ENCODE results near the gene ZNF516.
A peak's percentile ranks its signal among the peaks of the same experiment; 100 is the strongest.

ZNF516 gene

DNA sequence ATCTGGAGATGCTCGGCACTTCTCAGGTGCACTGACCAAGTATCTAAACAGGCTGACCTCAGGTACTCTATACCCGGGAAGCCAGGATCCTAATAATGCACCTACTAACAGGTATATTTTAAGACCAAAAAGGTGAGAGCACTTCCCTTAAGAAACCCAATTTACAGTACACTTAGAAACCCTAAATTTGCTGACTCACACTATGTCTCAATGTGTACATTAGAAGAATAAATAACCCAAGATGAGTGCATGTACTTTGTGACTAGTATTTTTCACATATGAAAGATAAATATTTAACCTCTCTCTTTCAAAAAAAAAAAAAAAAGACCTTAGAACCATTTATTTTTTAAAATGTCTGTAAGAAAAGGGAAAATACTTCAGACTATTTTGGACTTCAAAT lies 118.8 kb downstream of the ZNF516 start:
- DNase-seq, result no peak

DNA sequence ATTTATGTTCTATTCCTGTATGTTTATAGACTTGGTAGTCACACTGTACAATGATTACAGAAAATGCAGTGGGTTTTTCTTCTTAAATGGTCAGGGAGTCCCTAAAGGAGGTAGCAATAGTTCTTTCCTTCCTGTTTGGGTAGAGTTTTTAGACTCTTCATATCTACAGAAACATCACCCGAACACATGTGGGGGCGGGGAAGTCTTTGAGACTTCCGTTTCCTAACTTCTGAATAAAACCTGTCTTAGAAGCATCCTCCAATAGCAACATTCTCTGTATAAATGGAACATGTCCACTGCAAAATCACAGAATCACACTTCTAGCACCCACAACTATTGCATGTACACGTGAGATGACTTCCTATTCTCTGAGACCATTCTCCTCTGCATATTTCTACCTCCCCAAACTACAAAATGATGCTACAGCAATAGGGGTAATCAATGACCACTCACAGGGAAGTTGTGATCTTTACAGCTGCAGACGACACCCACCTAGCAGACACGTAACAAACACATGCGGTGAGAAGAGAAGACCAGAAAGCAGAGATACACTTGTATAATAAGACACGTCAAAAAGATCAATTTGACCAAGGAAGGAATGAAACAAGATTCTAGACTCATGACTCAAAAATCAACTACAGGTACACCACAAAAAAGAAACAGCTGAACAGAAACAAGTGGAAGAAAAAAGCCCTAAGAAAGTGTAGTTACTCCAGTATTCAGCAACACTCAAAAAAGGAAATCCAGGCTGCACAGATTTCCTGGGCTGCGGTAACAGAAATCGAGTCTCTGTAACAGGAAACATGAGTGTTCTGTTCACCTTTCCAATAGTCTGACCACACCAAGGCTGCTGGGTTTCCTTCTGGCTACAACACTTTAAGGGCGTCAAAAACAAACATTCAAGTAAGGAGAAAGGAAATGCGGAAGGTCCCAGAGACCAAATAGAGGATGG lies 120.4 kb downstream of the ZNF516 start:
- DNase-seq, result peak; percentile 15

DNA sequence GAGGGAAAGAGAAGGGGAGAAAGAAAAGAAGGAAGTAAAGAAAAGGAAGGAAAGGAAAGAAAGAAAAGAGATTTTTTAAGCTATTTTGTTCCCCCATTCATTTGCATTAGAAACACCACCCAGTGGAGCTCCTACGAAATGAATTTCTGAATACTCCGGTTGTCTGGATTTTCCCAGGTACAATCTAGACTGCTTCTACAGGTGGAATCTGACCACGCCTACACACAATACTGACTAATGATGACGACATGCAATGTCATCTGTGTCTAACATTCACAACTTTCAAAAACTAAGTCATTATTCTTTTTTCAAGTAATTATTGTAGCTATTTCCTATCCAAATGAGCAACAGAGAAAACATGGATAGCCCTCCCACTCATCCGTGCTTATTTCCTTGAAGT lies 121.7 kb downstream of the ZNF516 start:
- DNase-seq, result no peak

DNA sequence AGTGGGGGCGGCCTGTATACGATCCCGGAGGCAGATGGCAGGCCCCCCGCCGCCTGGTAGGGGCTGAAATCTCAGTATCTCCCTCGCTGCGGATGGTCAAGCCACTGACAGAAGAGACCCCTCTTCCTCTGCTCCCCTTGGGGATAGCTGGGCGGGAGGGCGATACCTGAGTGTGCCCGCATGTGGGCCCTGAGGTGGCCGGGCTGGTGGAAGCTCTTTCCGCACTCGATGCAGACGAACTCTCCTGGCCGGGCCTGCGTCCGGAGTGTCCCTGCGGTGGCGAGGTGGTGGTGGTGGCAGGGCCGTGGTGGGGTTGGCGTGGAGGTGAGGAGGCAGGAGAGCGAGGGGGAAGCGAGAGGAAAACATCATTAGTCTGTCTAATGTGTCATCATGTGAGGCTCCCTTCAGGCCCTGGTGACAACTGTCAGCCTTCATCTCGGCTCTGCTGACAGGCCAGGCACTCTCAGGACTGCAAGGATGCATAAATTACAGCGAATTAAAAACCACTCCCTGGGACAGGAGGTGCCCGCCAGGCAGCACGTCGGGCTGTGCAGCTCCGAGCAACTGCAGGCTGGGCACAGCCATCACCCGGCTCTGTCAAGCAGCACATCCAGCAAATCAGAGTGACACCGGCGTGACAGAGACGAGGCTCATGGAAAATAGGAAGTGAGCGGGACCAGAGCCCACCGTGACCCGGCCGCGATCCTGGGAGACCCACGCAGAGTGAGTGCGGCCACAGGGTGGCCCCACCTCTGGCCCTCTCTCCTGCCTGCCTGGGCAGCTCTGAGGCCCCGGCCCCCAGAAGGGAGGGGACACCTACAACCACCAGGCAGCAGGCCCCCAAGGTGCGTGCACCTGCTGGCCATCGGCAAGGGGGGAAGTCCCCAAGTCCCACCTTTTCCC lies 123.5 kb downstream of the ZNF516 start:
- DNase-seq, result peak; percentile 17

DNA sequence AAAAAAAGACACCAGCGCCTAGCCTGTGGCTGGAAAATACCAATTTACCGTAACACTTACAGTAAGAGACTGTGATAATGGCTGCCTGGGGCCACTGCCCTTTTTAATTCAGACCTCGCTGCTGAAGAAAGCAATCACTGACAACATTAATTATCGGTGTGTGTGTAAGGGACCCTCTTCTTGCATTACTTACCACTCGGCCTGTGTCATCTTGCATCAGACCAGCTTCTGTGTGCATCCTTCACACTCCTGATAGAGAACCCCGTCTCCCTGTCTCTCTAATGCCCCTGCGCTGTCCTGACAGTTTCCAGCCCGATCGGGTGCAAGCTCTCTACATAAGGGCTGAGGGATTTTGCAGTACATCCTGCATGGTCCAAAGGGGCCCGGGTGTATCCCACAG lies 124.4 kb downstream of the ZNF516 start:
- peak; percentile 1 for DNase-seq

DNA sequence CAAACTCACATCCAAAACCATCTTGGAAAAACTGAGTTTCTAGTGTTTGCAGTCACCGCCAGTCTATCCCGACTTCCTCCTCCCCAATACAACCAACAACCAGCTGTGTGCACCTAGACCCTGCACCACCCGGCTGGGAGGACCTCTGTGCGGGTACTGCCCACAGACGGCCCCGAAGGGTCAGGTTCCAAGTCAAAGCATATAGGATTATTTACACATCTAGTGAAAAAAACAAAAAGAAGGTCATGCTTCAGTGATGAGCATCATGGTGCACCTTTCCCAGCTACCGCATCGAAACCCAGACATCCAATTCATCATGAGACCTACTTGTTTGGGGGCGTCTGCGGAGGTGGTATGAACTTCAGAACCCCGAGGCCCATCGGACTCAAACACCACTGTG lies 124.8 kb downstream of the ZNF516 start:
- peak; percentile 1 for DNase-seq

DNA sequence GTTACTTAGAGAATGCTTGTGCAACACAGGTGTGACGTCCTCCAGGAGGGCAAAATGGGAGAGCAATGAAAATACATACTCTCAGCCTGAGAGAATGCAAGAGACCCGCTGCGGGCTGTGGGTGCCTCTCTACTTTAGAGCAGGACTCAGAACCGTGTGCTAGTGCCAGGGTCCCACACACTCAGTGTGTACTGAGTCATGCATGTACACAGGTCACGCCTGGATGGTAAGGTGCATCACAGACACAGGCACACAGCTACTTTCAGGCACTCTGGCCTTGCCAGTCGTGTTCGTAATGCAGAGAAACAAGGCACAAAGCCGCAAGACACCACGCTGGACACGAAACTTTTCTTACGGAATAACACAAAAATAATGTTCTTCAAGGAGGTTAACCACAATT lies 125.3 kb downstream of the ZNF516 start:
- DNase-seq, result peak; percentile 0

DNA sequence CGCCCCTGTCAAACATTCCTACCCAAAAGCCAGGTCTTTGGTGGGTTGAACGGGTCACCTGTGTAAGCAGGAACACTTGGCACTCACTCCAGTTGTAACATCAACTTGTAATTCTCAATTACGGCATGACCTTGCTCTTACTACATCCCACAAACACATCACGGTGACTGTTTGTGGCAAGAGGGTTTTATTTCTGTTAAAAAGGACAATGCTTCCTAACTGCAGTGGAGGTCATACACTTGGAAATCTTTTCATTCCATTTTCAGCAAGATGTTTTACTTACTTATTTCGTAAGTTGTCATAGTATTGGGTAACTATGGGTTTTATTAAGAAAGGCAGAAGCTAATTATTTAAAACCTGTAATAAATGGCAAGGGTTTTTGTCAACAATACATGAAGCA lies 126.1 kb downstream of the ZNF516 start:
- DNase-seq, result no peak

DNA sequence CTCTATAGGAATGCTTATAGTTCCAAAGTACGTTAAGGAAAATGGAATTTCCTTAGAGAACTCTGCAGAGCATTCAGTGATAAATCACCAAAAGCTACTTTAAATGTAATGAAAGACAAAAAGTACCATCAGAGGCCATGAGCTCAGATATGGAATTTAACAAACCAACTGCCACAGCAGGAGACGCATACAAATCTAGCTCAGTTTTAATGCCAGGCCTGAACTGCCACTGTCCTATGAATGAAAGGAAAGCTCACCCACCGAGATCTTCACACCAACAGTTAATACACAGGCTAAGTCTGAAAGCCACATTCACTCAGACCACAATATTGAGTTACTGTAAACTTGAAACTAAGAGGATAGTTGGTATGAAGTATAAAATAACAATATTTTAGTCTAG lies 126.8 kb downstream of the ZNF516 start:
- no peak for DNase-seq

DNA sequence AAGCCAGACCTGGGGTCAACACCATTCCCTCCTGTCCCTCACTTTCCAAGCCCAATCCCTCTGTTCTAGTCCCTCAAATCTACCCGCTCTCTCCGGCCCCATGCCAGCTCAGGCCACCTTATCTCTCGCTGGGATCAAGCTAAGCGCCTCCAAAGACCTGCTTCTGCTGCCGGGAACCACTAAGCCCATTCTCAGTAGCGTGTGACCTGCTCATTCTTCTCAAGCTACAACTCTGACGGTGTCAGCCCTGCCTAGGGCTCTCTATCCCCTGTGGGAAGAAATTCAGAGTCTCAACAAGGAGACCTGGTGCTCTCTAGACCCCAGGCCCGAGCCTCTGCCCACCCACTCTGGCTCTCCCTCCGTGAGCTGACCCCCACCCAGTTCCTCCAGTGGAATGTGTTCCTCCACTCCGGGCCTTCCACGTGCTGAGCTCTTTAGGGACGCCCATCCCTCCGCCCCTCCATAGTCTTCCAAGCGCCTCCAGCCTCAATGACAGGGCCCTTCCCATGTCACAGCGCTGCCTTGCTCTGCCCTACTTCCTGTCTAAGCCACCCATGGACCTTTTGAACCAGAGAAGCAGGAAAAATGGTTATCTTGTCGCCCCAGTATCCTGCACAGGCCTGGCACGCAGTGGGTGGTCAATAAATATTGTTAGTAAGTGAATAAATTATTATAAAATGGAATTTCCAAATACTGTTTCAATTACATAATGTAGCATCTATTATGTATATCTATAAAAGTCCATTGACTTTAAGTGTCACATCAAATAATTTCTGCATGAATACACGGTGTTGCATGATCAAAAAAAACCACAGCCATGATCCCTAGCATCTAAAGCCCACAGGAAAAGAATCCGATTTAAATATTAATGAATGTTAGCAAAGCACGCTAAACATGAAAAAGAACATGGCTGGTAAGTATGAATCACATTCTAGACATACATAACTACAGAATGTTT lies 127.6 kb downstream of the ZNF516 start:
- no peak for DNase-seq

DNA sequence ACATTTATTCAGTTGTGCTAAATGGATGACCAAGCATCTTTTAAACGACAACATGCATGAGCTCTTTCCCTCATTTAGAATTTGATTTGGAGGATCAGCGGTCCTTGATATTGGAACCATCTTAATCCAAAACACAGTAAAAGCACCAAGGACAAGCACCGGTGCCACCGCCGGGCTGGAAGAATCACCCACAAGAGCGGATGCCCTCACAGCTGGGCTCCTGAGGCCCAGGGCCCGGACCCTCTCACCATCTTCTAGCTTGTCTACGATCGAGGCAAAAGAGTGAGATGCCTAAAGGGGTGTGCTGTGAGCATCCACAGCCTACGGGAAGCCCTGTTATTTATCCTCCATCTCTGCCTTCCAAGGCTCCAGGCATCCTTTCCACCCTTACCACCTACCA lies 129.5 kb downstream of the ZNF516 start:
- DNase-seq, result no peak

DNA sequence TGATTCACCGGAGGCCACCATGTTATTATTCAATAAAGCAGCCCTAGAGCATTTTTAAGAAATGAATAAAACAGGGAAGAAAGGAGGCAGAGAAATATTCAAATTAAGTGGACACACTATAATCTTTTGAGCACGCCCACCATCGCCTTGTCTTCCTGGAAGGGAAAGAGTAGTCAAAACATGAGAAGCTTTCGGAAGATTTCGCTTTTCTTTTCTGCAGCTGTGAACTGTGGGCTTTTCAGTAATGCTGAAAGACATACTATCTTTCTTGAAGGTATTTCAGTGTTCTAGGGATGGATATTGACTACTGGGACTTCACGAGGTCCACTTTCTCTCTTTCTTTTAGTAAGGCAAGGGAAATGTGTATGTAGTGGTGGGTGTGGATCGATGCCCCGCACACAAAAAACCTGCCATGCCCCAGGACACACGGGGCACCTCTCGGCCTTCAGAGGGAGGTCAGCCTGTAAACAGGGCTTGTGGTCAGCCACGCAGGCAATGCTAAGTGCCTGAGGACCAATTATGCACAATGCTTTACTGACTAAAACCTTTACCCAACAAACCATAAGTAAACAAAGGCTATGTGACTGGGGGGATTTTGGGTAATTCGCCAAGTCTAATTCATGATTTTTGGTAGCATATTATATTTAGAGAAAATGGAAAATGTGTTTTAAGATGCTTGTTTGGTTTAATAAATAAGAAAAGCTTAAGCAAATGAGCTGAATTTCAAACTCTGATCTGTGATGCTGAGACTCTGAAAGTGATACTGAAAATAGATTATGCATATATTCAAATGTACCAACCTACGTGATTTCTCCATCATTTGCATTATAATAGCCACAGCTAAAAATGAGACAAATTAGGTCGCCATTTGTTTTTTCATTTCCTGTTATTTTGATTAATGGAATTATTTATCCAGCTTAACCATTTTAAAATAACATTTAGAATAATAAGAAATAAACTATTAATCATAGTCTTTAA lies 130.5 kb downstream of the ZNF516 start:
- no peak for DNase-seq

DNA sequence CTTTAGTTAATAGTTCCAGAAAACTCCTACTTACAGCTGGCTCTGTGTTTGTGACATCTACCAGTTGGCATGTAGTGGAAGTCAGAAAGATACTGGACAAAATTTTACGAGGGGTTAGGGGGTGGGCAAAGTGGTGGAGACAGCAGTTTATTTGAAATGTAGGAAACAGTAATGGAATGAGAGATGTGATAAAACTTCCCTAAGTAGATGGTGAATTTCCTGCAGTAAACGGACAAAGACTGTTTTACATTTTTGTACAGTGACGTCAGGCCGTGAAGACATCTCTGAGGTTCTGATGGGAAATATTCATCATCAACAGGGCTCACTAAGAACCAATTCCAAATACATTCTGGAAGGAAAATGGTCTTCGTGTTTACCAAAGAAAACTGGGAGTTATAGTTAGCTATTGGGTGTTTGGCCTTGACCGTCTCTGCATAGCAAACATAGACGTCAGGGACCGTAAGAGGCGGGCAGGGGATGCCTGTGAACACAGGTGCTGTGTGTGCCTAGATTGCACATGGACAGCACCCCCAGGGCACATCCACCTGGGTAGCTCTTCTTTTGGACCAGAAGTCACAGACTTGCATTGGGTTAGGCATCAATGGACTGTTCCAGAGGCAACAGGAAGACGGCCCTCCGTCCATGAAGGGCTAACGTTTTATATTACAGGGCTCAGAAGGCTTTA lies 131.5 kb downstream of the ZNF516 start:
- no peak for DNase-seq

DNA sequence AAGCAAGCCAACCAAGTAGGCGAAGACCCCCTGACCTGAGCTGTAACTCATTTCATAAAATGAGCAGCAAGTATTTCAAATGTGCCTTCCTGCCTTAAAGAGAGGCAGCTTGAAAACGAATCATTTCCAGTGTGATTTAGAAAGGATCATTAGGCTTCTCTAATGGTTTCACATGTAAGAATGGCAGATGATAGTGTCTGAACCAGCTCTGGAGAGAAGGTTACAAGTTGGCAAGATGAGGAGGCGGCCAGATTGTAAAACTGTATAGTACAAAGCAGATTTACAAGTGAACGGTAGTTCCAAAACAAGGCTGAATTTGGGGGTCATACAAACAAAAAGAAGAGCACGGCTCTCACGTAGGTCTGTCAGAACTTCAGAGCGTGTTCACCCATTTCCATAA lies 132.4 kb downstream of the ZNF516 start:
- no peak for DNase-seq

DNA sequence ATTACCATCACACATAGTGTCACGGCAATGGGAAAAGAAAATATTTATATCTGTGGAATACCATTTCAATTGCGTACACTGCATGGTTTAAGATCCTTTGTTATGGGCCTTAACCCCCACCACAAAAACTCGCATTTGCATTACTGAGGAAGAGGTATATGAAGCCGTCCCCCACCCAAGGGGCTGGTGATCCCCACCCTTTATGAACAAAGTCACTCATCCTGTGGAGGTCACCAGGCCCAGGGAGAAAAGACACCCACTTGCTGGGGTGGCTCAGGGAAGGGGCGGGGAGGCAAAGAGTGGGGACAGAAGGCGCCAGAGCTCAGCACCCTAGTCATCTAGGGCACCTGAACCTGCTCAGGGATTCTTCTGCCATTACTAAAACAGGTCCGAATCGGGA lies 133.8 kb downstream of the ZNF516 start:
- no peak for DNase-seq

DNA sequence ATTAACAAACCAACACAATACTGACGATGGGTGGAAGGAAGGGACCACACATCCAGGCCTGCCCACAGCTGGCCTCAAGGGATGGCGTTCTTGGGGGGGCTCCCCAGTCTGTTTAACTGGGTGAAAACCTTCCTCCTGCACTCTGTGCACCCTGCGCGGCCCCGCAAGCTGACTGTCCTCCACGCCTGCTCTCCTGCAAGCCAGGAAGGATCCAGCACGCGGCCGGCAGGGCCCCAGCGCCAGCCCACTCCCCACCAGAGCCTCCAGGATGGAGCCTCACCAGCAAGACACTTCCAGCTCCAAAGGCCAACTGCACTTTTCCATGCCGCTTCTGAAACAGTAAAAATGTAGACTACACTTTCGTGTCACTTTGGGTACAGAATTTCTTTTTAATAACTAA lies 135.1 kb downstream of the ZNF516 start:
- no peak for DNase-seq

DNA sequence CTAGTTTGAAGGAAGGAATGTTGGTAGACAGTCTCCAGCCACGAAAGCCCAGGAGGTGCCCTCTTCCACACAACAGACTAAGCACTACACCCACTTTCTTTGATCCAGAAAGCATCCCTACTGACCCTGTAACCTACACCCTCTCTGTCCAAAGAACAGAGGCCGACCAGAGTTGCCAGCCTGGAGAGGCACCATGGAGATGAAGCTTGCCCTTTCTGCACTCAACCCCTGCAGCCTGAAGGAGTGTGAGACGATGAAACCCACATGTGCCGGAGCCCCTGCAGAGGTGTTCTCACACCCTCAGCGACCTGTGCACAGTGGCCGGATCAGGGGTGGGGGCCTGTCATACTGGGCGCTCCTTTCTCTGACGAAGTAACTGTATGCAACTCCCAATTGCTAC lies 136.3 kb downstream of the ZNF516 start:
- DNase-seq, result no peak

DNA sequence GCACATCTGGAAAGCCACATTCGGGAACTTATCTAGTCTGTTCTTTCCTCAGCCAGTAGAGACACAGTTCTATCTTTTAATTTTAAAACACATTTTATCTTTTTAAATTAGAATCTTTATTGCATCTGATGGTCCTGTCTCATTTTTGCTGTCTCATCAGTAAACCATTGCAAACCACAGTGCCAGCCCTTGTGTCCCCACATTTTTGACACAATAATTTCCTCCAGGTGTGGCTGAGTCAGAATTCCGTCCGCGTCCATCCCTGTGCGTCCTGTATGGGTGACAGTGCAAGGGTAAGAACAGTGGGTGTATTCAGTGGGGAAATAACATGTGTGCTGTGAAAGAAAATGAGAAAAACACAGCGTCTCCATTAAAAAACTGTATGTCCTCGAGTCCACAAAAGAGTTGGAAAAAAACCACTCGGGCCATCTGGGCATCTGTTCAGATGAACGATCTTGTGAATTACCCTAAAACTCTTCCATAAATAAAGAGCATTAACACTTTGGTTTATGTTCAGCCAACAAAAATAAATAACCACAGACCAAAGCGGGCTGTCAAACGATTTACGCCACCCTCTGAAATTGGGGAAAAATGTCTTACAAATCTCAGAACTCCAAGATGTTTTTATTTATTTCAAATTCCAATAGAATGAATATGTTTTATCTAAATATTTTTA lies 137.3 kb downstream of the ZNF516 start:
- no peak for DNase-seq

DNA sequence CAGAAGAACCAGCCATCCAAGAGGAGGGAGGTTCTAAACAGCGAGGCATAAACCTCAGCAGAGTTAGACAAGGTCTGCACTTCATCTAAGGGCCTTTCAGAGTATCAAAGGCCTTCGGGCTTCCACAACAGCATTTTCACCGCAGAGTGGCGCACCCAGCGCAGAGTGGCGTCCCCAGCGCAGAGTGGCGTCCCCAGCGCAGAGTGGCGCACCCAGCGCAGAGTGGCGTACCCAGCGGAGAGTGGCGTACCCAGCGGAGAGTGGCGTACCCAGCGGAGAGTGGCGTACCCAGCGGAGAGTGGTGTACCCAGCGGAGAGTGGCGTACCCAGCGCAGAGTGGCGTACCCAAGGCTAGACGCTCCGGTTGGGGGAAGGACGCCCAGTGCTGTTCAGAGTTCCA lies 137.9 kb downstream of the ZNF516 start:
- no peak for DNase-seq

DNA sequence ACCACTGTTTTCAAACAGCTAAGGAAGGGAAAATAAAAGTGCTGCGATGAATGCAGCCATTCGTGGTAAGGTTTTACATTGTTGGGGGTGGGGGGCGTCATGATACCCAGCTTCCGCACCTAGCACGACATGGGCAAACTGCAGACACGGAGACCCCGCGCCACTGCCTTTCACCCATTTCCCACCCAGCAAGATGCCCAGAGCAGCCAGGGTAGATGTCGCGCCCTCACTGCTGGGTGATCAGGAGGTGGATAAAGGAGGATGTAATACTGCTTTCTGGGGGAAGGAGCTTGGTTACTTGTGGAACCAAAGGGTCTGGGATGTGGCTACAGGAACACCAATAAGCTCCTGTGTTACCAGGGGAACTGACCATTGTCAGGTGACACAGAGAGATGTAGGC lies 138.4 kb downstream of the ZNF516 start:
- DNase-seq, result no peak

Data from left hindlimb (tissue), 1 donor.